HG03280 (cell line): ENCODE data around the gene BRD8.
"Not testable (repeated sequence)": the region's sequence is repeated elsewhere in the genome, so short reads cannot be mapped to it uniquely, and the experiment has no call there.

ENCODE experiments used
- ATAC-seq: cut with Tn5 transposase; IDR thresholded peaks from one replicate; pipeline ENCODE4 v1.9.1; 2021; ENCODE audit warnings: mild to moderate bottlenecking, moderate library complexity; ENCODE audit not compliant: unreplicated experiment

The BRD8 gene, protein sequence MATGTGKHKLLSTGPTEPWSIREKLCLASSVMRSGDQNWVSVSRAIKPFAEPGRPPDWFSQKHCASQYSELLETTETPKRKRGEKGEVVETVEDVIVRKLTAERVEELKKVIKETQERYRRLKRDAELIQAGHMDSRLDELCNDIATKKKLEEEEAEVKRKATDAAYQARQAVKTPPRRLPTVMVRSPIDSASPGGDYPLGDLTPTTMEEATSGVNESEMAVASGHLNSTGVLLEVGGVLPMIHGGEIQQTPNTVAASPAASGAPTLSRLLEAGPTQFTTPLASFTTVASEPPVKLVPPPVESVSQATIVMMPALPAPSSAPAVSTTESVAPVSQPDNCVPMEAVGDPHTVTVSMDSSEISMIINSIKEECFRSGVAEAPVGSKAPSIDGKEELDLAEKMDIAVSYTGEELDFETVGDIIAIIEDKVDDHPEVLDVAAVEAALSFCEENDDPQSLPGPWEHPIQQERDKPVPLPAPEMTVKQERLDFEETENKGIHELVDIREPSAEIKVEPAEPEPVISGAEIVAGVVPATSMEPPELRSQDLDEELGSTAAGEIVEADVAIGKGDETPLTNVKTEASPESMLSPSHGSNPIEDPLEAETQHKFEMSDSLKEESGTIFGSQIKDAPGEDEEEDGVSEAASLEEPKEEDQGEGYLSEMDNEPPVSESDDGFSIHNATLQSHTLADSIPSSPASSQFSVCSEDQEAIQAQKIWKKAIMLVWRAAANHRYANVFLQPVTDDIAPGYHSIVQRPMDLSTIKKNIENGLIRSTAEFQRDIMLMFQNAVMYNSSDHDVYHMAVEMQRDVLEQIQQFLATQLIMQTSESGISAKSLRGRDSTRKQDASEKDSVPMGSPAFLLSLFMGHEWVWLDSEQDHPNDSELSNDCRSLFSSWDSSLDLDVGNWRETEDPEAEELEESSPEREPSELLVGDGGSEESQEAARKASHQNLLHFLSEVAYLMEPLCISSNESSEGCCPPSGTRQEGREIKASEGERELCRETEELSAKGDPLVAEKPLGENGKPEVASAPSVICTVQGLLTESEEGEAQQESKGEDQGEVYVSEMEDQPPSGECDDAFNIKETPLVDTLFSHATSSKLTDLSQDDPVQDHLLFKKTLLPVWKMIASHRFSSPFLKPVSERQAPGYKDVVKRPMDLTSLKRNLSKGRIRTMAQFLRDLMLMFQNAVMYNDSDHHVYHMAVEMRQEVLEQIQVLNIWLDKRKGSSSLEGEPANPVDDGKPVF

GRCh38 chr5:138178516-138179276 is at the start of gene BRD8, which contains the start of gene KIF20A:
Gene BRD8, minus strand, starts transcription at chr5:138178630. Its CDS starts 16 bp downstream, at chr5:138178614.
Gene KIF20A, plus strand, starts transcription at chr5:138179112. Its CDS starts 569 bp downstream, at chr5:138179681.
- ATAC-seq = peak; percentile 87

DNA sequence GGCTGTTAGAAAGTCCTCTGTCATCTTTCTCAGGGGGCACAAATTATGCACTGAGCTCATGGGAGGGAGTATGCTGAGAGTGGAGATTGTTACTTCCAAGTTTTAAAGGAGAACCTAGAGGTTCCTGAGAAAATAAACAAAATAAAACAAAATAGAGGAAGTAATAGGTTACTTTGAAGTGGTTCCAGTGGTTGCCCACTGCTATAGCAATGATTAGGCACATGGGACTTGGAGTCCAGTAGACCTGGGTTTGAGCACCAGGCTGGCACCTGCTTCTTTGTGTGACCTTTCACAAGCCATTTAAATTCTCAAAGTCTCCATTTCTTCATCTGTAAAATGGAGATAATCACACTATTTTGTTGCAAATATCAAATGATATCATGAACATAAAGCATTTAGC is 48.5 kb upstream of the BRD8 start:
- ATAC-seq = no peak

- ATAC-seq = no peak
These were observed 46.3 kb upstream of the BRD8 start for GRCh38 chr5:138224712-138225111.

- ATAC-seq = no peak
These were observed 45.1 kb upstream of the BRD8 start for GRCh38 chr5:138223532-138223931.

- ATAC-seq = no peak
These were observed 38.4 kb upstream of the BRD8 start for GRCh38 chr5:138216799-138217198.

GRCh38 chr5:138213161-138214029 is 35.0 kb upstream of the BRD8 start, which contains the start of gene CDC23:
Gene CDC23, minus strand, starts transcription at chr5:138213323. Its CDS starts 11 bp downstream, at chr5:138213312.
- peak; percentile 97 for ATAC-seq

- ATAC-seq = peak; percentile 16
These were observed 34.4 kb upstream of the BRD8 start for GRCh38 chr5:138212828-138213160.

GRCh38 chr5:138210985-138211384 is 32.6 kb upstream of the BRD8 start:
- no peak for ATAC-seq

DNA sequence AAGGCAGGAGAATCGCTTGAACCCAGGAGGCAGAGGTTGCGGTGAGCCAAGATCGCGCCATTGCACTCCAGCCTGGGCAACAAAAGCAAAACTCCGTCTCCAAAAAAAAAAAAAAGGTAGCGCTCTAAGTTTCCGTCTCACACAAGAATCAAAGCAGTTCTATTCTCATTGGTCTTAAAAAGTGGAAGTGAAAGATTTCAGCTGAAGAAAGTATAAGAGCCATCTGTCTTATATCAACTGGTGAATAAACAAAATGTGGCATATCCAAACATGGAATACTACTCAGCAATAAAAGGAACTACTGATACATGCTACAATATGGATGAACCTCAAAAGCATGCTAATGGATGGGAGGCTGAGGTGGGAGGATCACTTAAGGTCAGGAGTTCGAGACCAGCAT is 15.4 kb upstream of the BRD8 start:
- ATAC-seq = not testable (repeated sequence)

- no peak for ATAC-seq
These were observed 14.4 kb upstream of the BRD8 start for GRCh38 chr5:138192826-138193225.

- ATAC-seq = no peak
These were observed 10.2 kb upstream of the BRD8 start for GRCh38 chr5:138188626-138189025.

DNA sequence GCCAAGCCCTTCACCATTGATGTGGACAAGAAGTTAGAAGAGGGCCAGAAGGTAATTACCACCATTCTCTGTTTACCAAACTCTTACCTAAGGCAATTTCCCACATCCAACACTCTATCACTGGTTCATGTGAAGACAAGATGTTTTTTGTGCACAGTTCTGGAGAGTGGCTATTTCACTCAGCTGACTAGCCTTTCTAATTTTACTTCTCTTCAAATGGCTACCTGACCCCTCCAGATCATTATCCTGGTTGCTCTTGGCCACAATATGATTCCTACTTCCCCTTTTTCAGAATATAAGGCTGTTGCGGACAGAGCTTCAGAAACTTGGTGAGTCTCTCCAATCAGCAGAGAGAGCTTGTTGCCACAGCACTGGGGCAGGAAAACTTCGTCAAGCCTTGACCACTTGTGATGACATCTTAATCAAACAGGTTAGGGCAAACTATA is 7.6 kb upstream of the BRD8 start:
- no peak for ATAC-seq

GRCh38 chr5:138182808-138183207 is 4.4 kb upstream of the BRD8 start:
- ATAC-seq = no peak

DNA sequence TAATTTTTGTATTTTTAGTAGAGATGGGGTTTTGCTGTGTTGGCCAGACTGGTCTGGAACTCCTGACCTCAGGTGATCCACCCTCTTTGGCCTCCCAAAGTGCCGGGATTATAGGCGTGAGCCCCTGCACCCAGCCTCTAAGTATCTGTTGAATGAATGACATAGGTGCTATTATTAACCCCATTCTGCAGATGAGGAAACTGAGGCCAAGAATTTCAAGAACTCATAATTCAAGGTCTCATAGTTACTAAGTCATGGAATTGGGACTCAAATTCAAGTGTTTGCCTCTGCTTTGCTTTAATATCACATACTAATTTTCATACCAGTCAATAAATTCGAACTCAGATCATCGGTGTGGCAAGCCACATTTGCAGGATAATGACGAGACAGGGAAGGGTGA is 2.4 kb upstream of the BRD8 start:
- ATAC-seq = no peak

DNA sequence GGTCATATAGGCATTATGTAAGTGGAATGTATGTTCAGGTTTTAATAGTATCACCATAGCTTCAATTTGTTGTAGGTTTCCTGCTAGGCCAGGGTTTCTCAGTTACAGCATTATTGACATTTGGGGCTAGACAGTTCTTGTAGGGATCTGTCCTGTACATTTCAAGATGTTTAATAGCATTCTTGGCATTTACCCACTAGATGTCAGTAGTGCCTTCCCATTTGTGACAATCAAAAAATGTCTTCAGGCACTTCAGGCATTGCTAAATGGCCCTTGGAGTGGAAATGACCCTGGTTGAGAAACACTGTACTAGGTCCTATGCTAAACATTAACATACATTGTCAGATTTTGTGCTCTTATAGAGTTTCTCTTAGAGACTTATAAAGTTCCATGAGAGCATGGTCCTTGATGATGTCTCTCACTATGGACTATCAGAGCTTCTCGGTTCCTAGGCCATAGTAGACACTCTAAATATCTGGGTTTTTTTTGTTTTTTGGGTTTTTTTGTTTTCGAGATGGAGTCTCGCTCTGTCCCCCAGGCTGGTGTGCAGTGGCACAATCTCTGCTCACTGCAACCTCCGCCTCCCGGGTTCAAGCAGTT is 1.9 kb upstream of the BRD8 start:
- ATAC-seq = no peak

- ATAC-seq = no peak
These were observed 937 bp upstream of the BRD8 start for GRCh38 chr5:138179277-138179857.

DNA sequence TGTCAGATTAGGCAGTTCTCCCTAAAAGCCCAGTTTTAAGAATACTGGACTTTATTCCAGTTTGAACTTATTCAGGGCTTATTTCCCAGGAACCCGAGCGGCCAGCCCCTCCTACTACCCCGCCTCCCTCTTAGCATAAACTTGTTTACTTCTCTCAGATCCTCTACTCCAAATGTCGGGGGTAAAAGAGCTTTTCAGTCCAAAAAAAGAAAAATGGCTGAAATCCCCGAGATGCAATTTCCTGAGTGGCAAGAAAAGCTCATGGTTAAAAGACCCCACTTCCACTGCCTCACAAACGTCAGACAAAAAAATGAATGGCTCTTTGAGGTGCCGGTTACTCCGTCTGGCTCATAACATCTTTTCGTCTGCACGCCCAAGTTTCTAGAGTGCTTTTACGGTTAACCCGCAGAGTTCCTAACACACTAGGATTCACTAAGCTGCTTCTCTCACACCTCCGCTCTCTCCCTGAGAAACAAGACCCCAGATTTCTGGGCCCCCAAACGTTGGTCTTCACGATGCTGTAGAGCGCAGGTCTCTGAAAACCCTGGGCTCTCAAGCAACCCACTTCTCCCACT is 402 bp downstream of the BRD8 start:
- ATAC-seq = no peak

DNA sequence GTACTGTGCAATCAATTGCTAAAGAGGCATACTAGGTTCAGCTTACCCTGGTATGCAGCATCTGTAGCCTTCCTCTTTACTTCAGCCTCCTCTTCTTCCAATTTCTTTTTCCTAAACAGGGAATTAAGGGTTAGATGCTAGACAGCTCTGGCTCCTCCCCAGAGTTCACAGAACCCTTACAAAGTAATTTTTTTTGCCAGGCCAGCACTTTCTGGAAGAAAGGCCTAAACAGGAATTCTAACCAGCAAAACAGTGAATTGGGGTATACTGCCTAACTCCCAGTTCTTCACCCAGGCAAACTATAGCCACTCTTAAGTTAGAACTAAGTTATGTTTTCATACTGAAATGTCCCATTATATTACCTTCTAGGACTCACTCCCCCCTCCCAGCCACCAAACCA is 8.1 kb downstream of the BRD8 start:
- ATAC-seq = no peak
